Psoas muscle (tissue), 8 donors: ENCODE measurements around the gene CDH4. TPM values are rescaled to one million over a fixed set of nuclear protein-coding genes. Genes with fewer than 3 reads are reported as not detected.

Experiments
- ATAC-seq, 4 donors: fragments of 200-7000 bp; cut with Tn5 transposase; one replicate each; pipeline ENCODE4 v1.9.1; 2020; ENCODE audit warnings: moderate library complexity in 3 of 4, mild to moderate bottlenecking in 2 of 4
- DNase-seq, 2 donors: peaks; one replicate each; pipeline ENCODE4 v3.0.0-alpha.2; 2020
- H3K27ac ChIP-seq: fragments of 200-600 bp; one replicate; pipeline ENCODE4 v1.8.0; 2022
- H3K27me3 ChIP-seq, 3 donors: fragments of 200-600 bp in 1 of 3; one replicate each; pipeline versions ENCODE4 v1.6.1 to v1.8.0; 2013 to 2022; ENCODE audit warnings: low read length in 2 of 3, mild to moderate bottlenecking in 2 of 3, moderate library complexity in 1 of 3; ENCODE audit not compliant: insufficient read depth in 3 of 3
- H3K36me3 ChIP-seq, 2 donors: fragments of 200-600 bp in 1 of 2; one replicate each; pipeline versions ENCODE4 v1.6.1 to v1.8.0; 2013 to 2022; ENCODE audit warnings: low read depth in 1 of 2, mild to moderate bottlenecking in 1 of 2, moderate library complexity in 1 of 2; ENCODE audit not compliant: insufficient read depth in 1 of 2
- H3K4me1 ChIP-seq: fragments of 200-600 bp; one replicate; pipeline ENCODE4 v1.8.0; 2022
- H3K4me3 ChIP-seq: fragments of 200-600 bp; one replicate; pipeline ENCODE4 v1.8.0; 2022; ENCODE audit warnings: mild to moderate bottlenecking
- H3K9me3 ChIP-seq: fragments of 200-600 bp; one replicate; pipeline ENCODE4 v1.8.0; 2022
- WGBS, 3 donors: extraction: QIAGEN DNeasy Blood & Tissue Kit; methylation state at CpG; one replicate each; pipeline versions ENCODE4 v1.1.6 to v1.1.7; 2013; 5-methylcytosine and 5-hydroxymethylcytosine counted together
- intact Hi-C, 2 donors: fragments of 100-400 bp; cut with DNase I; formaldehyde crosslinking; loops; one replicate each; pipeline versions ENCODE4 v1.11.0 to v1.14.2; 2022
- polyA plus RNA-seq, 3 donors: library from polyadenylated mRNA; stranded (reverse); fragments of 200-250 nt; gene quantifications; one replicate each; pipeline ENCODE4 v1.2.3, GENCODE V29; 2013
- total RNA-seq, 4 donors: library from RNA; stranded (reverse); fragmentation: NEBNext Ultra II Directional in 2 of 4; extraction: Animal tissue kit (Norgen Biotek cat#: 25700) in 2 of 4; gene quantifications; one replicate each; pipeline versions ENCODE4 v1.2.1 to v1.2.4, GENCODE V29; 2021 to 2023
- TF ChIP-seq, protein P1 (sequence below): fragments of 200-600 bp; IDR thresholded peaks from one replicate; pipeline ENCODE4 v1.8.0; 2022; ENCODE audit warnings: antibody characterized with exemption
- donor health status: healthy with polysubstance abuse.
- donor health status: DM: no; HTN: no; CAD: no; lungs with moderate emphysema.
- donor health status: Bipolar disorder and iron deficiency.
- donor health status: healthy.
- donor health status: DM: yes; HTN: yes; CAD: no.
- donor health status: DM: no; HTN: no; CAD: no.
- donor health status: DM: no; HTN: no; CAD: no.
- donor health status: DM: yes; HTN: yes; CAD: no.

Gene CDH4
- total and polyA plus RNA-seq, 7 donors: 0.26 to 1.0 (median 0.34) TPM

DNA sequence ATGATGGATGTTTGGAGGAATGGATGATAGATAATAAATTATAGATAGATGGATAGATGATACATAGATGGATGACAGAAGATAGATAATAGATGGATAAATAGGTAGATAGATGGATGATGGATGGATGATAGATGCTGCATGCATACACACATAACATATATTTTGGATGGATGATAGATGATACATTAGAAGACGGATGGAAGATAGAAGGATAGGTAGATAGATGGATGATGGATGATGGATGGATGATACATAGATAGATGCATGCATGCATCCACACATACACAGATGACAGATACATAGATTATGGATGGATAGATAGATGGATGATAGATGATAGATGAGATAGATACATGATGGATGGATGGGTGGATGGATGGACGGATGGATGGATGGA, 425.9 kb downstream of the CDH4 start:
- TF ChIP-seq, protein P1, sequence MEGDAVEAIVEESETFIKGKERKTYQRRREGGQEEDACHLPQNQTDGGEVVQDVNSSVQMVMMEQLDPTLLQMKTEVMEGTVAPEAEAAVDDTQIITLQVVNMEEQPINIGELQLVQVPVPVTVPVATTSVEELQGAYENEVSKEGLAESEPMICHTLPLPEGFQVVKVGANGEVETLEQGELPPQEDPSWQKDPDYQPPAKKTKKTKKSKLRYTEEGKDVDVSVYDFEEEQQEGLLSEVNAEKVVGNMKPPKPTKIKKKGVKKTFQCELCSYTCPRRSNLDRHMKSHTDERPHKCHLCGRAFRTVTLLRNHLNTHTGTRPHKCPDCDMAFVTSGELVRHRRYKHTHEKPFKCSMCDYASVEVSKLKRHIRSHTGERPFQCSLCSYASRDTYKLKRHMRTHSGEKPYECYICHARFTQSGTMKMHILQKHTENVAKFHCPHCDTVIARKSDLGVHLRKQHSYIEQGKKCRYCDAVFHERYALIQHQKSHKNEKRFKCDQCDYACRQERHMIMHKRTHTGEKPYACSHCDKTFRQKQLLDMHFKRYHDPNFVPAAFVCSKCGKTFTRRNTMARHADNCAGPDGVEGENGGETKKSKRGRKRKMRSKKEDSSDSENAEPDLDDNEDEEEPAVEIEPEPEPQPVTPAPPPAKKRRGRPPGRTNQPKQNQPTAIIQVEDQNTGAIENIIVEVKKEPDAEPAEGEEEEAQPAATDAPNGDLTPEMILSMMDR: no peak
- Histone ChIP-seq H3K36me3 (no peaks in the 10 kb centered on the region), H3K4me3 (no peak overlapping the region), H3K27me3 (no peaks in the 10 kb centered on the region), H3K27ac (no peak overlapping the region), H3K4me1 (no peaks in the 10 kb centered on the region), H3K9me3 (no peaks in the 10 kb centered on the region)
- no peak for ATAC-seq
- DNase-seq: no peak
- intact Hi-C loops: no loop called here
- WGBS, 3 donors: 67 to 69% (median 67%) methylated on average over 2 of the region's 2 CpGs

DNA sequence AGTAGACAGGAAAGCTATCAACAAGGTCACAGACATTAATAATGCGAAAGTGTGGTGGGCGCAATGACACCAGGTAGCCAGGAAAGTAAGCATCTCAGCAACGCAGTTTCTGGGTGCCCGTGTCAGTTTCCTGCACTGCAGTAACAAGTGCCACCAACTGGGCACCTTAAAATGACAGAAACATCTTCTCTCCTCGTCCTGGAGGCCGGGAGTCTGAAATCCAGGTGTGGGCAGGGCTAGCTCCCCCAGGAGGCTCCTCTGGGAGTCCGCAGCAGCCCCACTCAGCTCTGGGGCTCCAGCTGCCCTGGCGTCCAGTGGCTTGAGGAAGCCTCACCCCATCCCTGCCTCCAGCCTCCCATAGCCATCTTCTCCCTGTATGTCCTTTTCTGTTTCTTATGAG, 426.4 kb downstream of the CDH4 start:
- Histone ChIP-seq H3K9me3 (no peaks in the 10 kb centered on the region), H3K36me3 (no peaks in the 10 kb centered on the region), H3K27me3 (peaks cover 0 to 3% (median 0%) of the 10 kb centered on the region in 3 donors), H3K27ac (no peak overlapping the region), H3K4me3 (no peak overlapping the region), H3K4me1 (no peaks in the 10 kb centered on the region)
- TF ChIP-seq, protein P1: no peak
- ATAC-seq (no peak), DNase-seq (no peak)
- 82 to 89% (median 86%) methylated on average over 8 of the region's 8 CpGs for WGBS, 3 donors
- intact Hi-C loops: no loop called here

- Histone ChIP-seq H3K27me3 (peaks cover 0 to 4% (median 0%) of the 10 kb centered on the region in 3 donors), H3K36me3 (no peaks in the 10 kb centered on the region), H3K4me1 (no peaks in the 10 kb centered on the region), H3K27ac (no peak overlapping the region), H3K9me3 (no peaks in the 10 kb centered on the region), H3K4me3 (no peak overlapping the region)
- 88 to 90% (median 89%) methylated on average over 10 of the region's 10 CpGs for WGBS, 3 donors
- intact Hi-C loops: no loop called here
- TF ChIP-seq, protein P1: no peak
- ATAC-seq (no peak), DNase-seq (no peak)
These were observed 427.4 kb downstream of the CDH4 start for GRCh38 chr20:61679473-61679872.

GRCh38 chr20:61680096-61680495, 428.0 kb downstream of the CDH4 start:
- ATAC-seq (no peak), DNase-seq (no peak)
- 88 to 90% (median 90%) methylated on average over 7 of the region's 7 CpGs for whole genome bisulfite sequencing, 3 donors
- Histone ChIP-seq H3K9me3 (no peaks in the 10 kb centered on the region), H3K36me3 (no peaks in the 10 kb centered on the region), H3K4me3 (no peak overlapping the region), H3K27me3 (peaks cover 0 to 4% (median 0%) of the 10 kb centered on the region in 3 donors), H3K4me1 (no peaks in the 10 kb centered on the region), H3K27ac (no peak overlapping the region)
- TF ChIP-seq, protein P1: no peak
- intact Hi-C loops: no loop called here
